Measurements from ENCODE around the gene ZNF474.

ZNF474 gene

GRCh38 chr5:122130152-122130551, 806 bp downstream of the ZNF474 start:
- POLR2A ChIA-PET: no interaction called here
- CTCF ChIA-PET: no interaction called here
- TF ChIP-seq ZNF132 (tag by site-specific recombination; IDR thresholded peaks at IDR 0.05; ENCODE audit: borderline replicate concordance) (no peak), HOXD13 (CRISPR knock-in tag; IDR thresholded peaks at IDR 0.05; ENCODE audit: borderline replicate concordance) (no peak), HIC1 (tag by site-specific recombination; IDR thresholded peaks at IDR 0.05) (no peak), SP2 (tag by site-specific recombination; IDR thresholded peaks at IDR 0.05) (no peak), ZNF623 (tag by site-specific recombination; IDR thresholded peaks at IDR 0.05) (no peak)
- TF ChIP-seq, protein P1, sequence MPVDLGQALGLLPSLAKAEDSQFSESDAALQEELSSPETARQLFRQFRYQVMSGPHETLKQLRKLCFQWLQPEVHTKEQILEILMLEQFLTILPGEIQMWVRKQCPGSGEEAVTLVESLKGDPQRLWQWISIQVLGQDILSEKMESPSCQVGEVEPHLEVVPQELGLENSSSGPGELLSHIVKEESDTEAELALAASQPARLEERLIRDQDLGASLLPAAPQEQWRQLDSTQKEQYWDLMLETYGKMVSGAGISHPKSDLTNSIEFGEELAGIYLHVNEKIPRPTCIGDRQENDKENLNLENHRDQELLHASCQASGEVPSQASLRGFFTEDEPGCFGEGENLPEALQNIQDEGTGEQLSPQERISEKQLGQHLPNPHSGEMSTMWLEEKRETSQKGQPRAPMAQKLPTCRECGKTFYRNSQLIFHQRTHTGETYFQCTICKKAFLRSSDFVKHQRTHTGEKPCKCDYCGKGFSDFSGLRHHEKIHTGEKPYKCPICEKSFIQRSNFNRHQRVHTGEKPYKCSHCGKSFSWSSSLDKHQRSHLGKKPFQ (tag by site-specific recombination; IDR thresholded peaks at IDR 0.05): no peak
- Histone ChIP-seq H3K4me1 (ENCODE audit: control insufficient read depth, insufficient read depth, low read length) (peaks cover 2% of the 10 kb centered on the region; the same call in 1 of the 2 replicates), H3K4me3 (ENCODE audit: low read depth, low read length) (no peak overlapping the region), H3K9me3 (ENCODE audit: control insufficient read depth, insufficient read depth, low read depth, low read length) (no peaks in the 10 kb centered on the region), H3K36me3 (ENCODE audit: control insufficient read depth in 2 of 2, insufficient read depth in 1 of 2, low read length in 2 of 2) (no peaks in the 10 kb centered on the region), H3K27ac (ENCODE audit: extremely low read depth, low read depth, low read length) (no peak overlapping the region)

DNA sequence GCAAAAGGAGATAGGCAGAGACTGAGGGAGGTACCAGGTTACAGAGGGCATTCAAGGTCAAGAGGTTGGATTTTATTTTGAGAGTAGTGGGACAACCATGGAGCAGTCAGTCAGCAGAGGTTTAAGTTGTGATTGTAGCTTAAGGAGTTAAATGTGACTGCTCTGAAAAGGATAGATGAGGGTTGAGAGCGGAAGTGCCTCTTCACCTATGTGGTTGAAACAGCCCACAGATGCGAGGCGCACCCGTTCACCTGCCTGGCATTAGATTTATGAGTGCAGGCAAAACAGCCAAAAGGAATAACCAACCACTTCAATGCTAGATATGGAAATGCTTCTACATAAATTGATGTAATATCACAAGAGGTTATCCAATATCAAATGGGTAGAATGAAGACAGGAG, 8.4 kb downstream of the ZNF474 start:
- ChIA-PET CTCF (no interaction called here), POLR2A (no interaction called here)
- no peaks in the 10 kb centered on the region for H3K36me3 ChIP-seq (ENCODE audit: control insufficient read depth in 2 of 2, insufficient read depth in 1 of 2, low read length in 2 of 2)
- no peak for TF ChIP-seq ZNF211 (tag by site-specific recombination; IDR thresholded peaks at IDR 0.05; ENCODE audit: low read depth)
- TF ChIP-seq ZNF747 (tag by site-specific recombination; IDR thresholded peaks at IDR 0.05): no peak
- TF ChIP-seq, protein P2, sequence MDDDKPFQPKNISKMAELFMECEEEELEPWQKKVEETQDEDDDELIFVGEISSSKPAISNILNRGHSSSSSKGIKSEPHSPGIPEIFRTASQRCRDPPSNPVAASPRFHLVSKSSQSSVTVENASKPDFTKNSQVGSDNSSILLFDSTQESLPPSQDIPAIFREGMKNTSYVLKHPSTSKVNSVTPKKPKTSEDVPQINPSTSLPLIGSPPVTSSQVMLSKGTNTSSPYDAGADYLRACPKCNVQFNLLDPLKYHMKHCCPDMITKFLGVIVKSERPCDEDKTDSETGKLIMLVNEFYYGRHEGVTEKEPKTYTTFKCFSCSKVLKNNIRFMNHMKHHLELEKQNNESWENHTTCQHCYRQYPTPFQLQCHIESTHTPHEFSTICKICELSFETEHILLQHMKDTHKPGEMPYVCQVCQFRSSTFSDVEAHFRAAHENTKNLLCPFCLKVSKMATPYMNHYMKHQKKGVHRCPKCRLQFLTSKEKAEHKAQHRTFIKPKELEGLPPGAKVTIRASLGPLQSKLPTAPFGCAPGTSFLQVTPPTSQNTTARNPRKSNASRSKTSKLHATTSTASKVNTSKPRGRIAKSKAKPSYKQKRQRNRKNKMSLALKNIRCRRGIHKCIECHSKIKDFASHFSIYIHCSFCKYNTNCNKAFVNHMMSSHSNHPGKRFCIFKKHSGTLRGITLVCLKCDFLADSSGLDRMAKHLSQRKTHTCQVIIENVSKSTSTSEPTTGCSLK (tag by site-specific recombination; IDR thresholded peaks at IDR 0.05): no peak
- TF ChIP-seq ZBTB8A (tag by site-specific recombination; IDR thresholded peaks at IDR 0.05): no peak
- TF ChIP-seq ZSCAN30 (tag by site-specific recombination; IDR thresholded peaks at IDR 0.05): no peak
- no peak for TF ChIP-seq ZNF626 (tag by site-specific recombination; IDR thresholded peaks at IDR 0.05)
- no peak for TF ChIP-seq ZNF311 (tag by site-specific recombination; IDR thresholded peaks at IDR 0.05; ENCODE audit: borderline replicate concordance)
- no peak for TF ChIP-seq ZNF292 (tag by site-specific recombination; IDR thresholded peaks at IDR 0.05; ENCODE audit: borderline replicate concordance, low read depth)
- no peak for TF ChIP-seq ZNF529 (tag by site-specific recombination; IDR thresholded peaks at IDR 0.05; ENCODE audit: insufficient replicate concordance)
- no peak for TF ChIP-seq ZNF121 (tag by site-specific recombination; IDR thresholded peaks at IDR 0.05)
- TF ChIP-seq ZNF645 (tag by site-specific recombination; IDR thresholded peaks at IDR 0.05): no peak
- no peak overlapping the region for H3K4me3 ChIP-seq (ENCODE audit: low read depth, low read length)
- H3K27ac ChIP-seq (ENCODE audit: extremely low read depth, low read depth, low read length): no peak overlapping the region
- H3K9me3 ChIP-seq (ENCODE audit: control insufficient read depth, insufficient read depth, low read depth, low read length): no peaks in the 10 kb centered on the region
- H3K4me1 ChIP-seq (ENCODE audit: control insufficient read depth, insufficient read depth, low read length): no peaks in the 10 kb centered on the region

Measured in HEK293 (cell line).